ENCODE results near the gene CXCL5.
"Not testable (repeated sequence)": the region's sequence is repeated elsewhere in the genome, so short reads cannot be mapped to it uniquely, and the experiment has no call there.

CXCL5 gene

DNA sequence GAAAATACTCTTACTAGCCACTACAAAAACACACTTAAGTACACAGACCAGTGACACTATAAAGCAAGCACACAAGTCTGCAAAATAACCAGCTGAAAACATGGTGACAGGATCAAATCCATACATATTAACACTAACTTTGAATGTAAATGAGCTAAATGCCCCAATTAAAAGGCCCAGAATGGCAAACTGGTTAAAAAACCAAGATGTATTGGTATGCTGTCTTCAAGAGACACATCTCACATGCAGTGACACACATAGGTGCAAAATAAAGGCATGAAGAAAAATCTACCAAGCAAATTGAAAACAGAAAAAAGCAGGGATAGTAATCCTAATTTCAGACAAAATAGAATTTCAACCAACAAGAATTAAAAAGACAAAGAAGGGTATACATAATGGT, 27.5 kb downstream of the CXCL5 start:
- no peak for DNase-seq

DNA sequence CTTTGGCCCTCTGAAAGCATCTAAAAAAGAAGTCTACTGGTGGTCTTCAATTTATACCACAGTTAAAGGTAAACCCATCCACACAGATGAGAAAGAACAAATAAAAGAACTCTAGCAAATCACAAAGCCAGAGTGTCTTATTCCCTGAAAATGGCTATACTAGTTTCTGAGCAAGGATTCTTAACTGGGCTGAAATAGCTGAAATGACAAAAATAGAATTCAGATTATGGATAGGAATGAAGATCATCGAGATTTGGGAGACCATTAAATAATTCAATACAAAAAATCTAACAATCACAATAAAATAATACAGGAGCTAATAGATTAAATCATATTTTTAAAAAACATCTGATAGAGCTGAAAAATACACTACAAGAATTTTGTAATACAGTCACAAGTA, 28.5 kb downstream of the CXCL5 start:
- DNase-seq = no peak

DNA sequence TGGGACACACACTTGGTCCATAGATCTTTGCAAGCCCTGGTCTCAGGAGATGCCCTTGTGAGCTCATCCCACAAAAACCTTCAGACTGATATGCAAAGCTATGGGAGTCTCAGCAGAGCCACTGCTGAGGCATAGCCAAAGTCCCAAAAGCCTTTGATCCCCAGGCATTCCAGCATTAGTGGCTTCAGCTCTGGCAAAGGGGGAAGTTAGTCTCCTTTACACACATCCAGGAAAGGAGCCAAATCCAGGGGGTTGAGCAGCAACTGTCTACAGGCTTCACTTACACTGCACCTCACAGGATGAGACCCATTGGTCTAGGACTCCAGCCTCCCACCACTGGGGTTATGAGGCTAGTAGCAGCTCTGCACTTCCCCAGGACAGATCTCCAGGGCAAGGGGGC, 30.6 kb downstream of the CXCL5 start:
- DNase-seq = no peak

DNA sequence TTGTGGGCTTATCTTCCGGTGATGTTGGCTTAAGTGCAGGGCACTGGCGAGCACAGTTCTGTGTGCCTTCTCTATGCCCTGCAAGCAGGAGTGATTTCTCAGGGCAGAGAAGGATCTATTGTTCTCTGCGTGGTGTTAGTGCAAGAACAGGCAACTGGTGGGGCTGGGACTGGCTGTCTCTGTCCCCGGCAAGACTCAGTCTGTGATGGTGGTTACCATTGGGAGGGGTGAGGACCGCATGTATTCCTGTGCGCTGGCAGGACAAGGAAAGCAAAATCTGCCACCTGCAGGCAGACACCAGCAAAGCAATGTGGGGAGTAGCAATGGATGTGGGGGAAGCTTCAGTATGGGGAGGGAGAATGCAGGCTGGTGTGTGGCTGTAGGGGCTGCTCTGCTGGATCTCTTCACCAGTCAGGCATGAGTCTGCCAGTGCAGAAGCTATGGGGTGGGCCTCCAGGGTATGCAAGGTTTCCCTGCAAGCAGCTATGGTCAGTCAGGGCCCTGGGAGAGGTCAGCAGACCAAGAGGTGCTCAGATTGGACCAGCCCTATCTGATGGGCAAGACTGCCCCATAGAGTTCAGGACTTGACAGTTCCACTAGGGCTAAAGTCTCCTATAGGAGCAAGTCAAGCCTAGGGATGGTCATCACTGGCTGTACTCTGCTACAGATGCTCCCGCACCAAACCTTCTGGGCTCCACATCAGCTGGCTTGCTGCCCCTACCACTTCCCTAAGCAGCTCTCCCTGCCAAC, 33.4 kb downstream of the CXCL5 start:
- DNase-seq = no peak

DNA sequence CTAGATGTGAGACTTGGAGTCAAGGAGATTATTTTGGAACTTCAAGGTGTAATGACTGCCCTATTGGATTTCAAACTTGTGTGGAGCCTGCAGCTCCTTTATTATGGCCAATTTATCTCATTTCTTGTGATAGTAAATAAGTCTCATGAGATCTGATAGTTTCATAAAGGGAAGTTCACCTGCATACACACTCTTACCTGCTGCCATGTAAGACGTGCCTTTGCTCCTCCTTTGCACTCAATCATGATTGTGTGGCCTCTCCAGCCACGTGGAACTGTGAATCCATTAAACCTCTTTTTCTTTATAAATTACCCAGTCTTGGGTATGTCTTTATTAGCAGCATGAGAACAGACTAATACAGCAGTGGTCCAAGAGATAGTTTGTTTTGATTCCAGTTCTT, 35.8 kb downstream of the CXCL5 start:
- DNase-seq = no peak

DNA sequence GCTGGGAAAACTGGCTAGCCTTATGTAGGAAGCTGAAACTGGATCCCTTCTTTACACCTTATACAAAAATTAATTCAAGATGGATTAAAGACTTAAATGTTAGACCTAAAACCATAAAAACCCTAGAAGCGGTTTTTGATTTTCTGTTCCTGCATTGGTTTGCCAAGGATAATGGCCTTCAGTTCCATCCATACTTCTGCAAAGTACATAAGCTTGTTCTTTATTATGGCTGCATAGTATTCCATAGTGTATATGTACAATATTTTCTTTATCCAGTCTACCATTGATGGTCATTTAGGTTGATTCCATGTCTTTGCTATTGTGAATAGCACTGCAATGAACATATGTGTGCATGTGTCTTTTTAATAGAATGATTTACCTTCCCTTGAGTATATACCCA, 39.4 kb downstream of the CXCL5 start:
- DNase-seq = not testable (repeated sequence)

DNA sequence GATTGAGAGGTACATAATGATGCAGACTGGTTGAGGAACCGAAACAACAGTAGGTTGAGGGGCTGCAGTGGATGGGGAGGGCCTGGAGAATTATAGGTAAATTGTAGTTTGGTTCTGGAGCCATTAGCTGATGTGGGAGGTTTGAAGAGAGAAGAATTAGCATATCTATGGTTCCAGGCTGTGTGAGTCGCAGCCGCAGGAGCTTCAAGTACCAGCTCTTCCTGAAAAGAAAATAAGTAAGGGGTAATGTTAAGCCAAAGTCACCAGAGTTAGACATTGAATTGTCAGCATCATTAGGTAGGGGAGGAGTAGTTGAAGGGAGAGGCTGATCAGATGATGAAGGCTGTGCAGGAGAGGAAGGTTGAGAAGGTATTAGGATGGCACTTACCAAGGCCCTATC, 46.1 kb downstream of the CXCL5 start:
- no peak for DNase-seq

GRCh38 chr4:73950376-73950920, 48.0 kb downstream of the CXCL5 start:
- DNase-seq = not testable (repeated sequence)

DNA sequence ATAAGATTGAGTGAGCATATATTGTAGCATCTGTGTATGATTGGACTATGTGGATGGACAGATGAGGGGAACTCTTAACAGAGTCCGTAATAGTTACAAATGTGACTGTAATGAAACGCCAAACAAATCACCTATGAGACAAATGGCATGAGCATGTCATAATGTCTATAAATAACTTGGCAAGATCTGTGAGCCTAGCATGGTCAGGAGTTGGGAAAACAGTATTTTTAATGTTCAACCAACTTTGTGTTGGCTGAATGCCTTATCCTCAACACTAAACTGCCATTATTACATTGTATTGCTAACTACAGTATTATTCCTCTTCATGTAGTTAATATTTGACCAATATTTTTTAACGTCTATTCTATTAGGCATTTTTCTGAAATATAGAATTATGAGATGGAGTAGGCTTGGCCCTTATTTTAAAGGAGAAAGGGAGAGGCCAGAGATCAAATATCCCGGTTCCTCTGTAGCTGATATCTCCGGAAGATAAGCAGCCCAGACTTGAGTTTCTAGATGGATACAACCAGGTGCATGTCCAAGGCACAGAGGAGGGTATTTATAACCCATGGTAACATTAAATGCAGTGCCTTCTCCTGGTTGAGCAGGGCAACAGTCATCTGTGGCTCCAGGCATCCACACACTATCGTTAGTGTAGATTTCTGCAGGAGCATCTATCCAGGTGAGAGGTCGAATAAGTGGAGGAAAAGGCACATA, 49.3 kb downstream of the CXCL5 start:
- DNase-seq = no peak

DNA sequence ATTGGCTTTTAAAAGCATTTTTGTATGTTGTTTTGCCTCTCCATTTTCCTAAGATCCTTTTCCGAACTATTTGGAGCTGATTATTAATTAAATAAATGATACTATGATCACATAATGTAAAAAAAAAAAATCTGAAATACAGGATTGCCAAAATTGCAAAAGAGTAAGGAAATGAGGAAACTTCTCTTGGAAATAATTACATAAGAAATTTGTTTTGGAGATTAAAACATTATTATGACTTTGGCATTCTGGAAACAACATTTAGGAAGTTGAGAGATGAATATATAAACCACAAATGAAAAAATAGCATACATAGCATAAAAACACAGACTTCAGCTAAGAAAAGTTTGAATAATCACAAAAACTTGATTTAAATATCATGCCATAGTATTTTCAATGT, 50.2 kb downstream of the CXCL5 start:
- no peak for DNase-seq

DNA sequence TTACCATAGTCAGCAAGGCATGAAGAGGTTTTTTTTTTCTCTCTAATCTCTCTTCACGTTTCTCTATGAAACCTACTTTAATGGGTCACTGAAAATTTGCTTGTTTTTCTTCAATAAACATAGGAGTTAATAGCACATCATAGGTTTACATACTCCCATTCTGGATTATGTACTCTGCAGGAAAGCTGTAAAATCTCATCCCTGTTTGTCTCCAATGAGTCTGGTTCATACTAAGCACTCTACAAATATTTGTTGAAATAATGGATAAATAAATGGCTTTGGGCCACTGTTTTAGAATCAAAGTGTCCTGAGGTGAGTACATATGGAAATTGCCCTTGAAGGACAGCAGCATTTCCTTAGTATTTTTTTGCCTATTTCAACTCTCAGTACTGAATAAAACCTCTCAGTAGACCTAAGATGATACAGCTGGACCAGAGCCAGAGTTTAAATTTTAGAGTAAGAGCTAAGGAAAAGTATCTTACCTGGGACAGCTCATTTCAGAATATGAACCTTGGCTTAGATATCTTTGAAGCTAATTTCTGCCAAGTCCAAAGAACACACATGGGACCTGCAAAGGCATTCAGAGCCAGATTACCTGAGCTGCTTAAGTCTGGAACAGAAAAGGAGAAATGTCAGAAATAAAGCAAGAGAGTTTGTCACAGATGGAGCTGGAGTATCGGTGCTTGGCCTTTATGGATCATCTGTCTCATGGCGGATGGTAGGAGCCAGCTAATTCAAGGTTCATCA, 51.1 kb downstream of the CXCL5 start:
- DNase-seq = no peak

GRCh38 chr4:73945674-73946449, 52.6 kb downstream of the CXCL5 start:
- no peak for DNase-seq

All from amygdala (tissue), 56 donors.